Right forelimb (tissue), 1 donor: ENCODE data around the gene ZNF429.
"Not testable (repeated sequence)": the region's sequence is repeated elsewhere in the genome, so short reads cannot be mapped to it uniquely, and the experiment has no call there.

Experiments
- DNase-seq: peaks from one replicate; pipeline ENCODE4 v3.0.0-alpha.2; 2018

Gene ZNF429

GRCh38 chr19:21505459-21506451 is at the start of gene ZNF429:
TSS of gene ZNF429 (plus strand) at chr19:21505602. CDS start at chr19:21505772, 170 bp downstream.
- peak; percentile 93 for DNase-seq

GRCh38 chr19:21460686-21461085 is 44.7 kb upstream of the ZNF429 start:
- DNase-seq, result no peak

- no peak for DNase-seq
Measured at GRCh38 chr19:21462540-21462939, 42.9 kb upstream of the ZNF429 start.

GRCh38 chr19:21463449-21464105 is 41.8 kb upstream of the ZNF429 start:
- DNase-seq, result peak; percentile 75

- DNase-seq, result no peak
Measured at GRCh38 chr19:21466627-21467026, 38.8 kb upstream of the ZNF429 start.

GRCh38 chr19:21468791-21469190 is 36.6 kb upstream of the ZNF429 start:
- DNase-seq, result no peak

- DNase-seq, result no peak
Measured at GRCh38 chr19:21472507-21472906, 32.9 kb upstream of the ZNF429 start.

GRCh38 chr19:21474671-21475181 is 30.7 kb upstream of the ZNF429 start:
- peak; percentile 94 for DNase-seq

- DNase-seq, result not testable (repeated sequence)
Measured at GRCh38 chr19:21482361-21482760, 23.0 kb upstream of the ZNF429 start.

GRCh38 chr19:21482863-21483276 is 22.5 kb upstream of the ZNF429 start:
- peak; percentile 61 for DNase-seq

GRCh38 chr19:21483589-21484170 is 21.7 kb upstream of the ZNF429 start:
- DNase-seq, result no peak

- no peak for DNase-seq
Measured at GRCh38 chr19:21484631-21485030, 20.8 kb upstream of the ZNF429 start.

GRCh38 chr19:21485926-21486325 is 19.5 kb upstream of the ZNF429 start:
- DNase-seq, result no peak

- DNase-seq, result no peak
Measured at GRCh38 chr19:21487969-21488368, 17.4 kb upstream of the ZNF429 start.

- DNase-seq, result no peak
Measured at GRCh38 chr19:21491146-21491545, 14.3 kb upstream of the ZNF429 start.

- DNase-seq, result no peak
Measured at GRCh38 chr19:21492947-21493906, 12.2 kb upstream of the ZNF429 start.

GRCh38 chr19:21496876-21497275 is 8.5 kb upstream of the ZNF429 start:
- DNase-seq, result no peak

- no peak for DNase-seq
Measured at GRCh38 chr19:21498651-21499050, 6.8 kb upstream of the ZNF429 start.

- no peak for DNase-seq
Measured at GRCh38 chr19:21508198-21508597, 2.8 kb downstream of the ZNF429 start.

GRCh38 chr19:21511058-21511457 is 5.7 kb downstream of the ZNF429 start:
- DNase-seq, result not testable (repeated sequence)

- DNase-seq, result not testable (repeated sequence)
Measured at GRCh38 chr19:21512609-21513008, 7.2 kb downstream of the ZNF429 start.

- DNase-seq, result no peak
Measured at GRCh38 chr19:21513651-21514050, 8.2 kb downstream of the ZNF429 start.
